Caco-2 (cell line): Measurements from ENCODE around the gene SERPINC1. TPM values are rescaled to one million over a fixed set of nuclear protein-coding genes. Genes with fewer than 3 reads are reported as not detected.

Experiments
- BruUV-seq: library from RNA; stranded (reverse); fragments of 400-500 nt; replicated peaks from 2 replicates; lab custom pipeline; 2021; lab: Mats Ljungman, UMichigan
- CTCF ChIA-PET: fragments of 300-600 bp; sonication (Branson Sonifier 250); formaldehyde crosslinking; loops from one replicate; lab custom pipeline; 2022; ENCODE audit warnings: antibody characterized with exemption; lab: Charles Lee
- POLR2A ChIA-PET: fragments of 300-600 bp; sonication (Branson Sonifier 250); formaldehyde crosslinking; loops from one replicate; lab custom pipeline; 2022; ENCODE audit warnings: antibody characterized with exemption; lab: Charles Lee
- DNase-seq, 2 experiments: peaks; one replicate each; pipeline versions ENCODE4 v3.0.0 to v3.0.0-alpha.2; 2020 to 2022
- H3K27me3 ChIP-seq: replicated peaks from 2 replicates; pipeline ENCODE4 v1.6.0; 2011; ENCODE audit warnings: low read length; ENCODE audit not compliant: control insufficient read depth, insufficient read depth
- H3K36me3 ChIP-seq: 2 replicates; pipeline ENCODE4 v1.5.1; 2011; ENCODE audit warnings: low read length; ENCODE audit not compliant: control insufficient read depth, insufficient read depth
- H3K4me1 ChIP-seq: fragments of 250-450 bp; sonication (Bioruptor Pico); 2 replicates; pipeline ENCODE4 v1.5.1; 2020; ENCODE audit warnings: mild to moderate bottlenecking
- H3K4me3 ChIP-seq: 2 replicates; pipeline ENCODE4 v1.5.1; 2011; ENCODE audit warnings: low read depth, mild to moderate bottlenecking, control low read depth, low read length
- H3K9me3 ChIP-seq: fragments of 250-450 bp; sonication (Bioruptor Pico); 2 replicates; pipeline ENCODE4 v1.5.1; 2020; ENCODE audit warnings: mild to moderate bottlenecking, moderate library complexity
- H3K27ac Mint-ChIP-seq: one replicate; pipeline ENCODE4 v1.8.0; 2022; ENCODE audit warnings: mixed read lengths; ENCODE audit not compliant: unreplicated experiment
- H3K27me3 Mint-ChIP-seq: one replicate; pipeline ENCODE4 v1.8.0; 2022; ENCODE audit warnings: mixed read lengths; ENCODE audit not compliant: insufficient read depth, unreplicated experiment
- H3K36me3 Mint-ChIP-seq: one replicate; pipeline ENCODE4 v1.8.0; 2022; ENCODE audit warnings: mild to moderate bottlenecking, mixed read lengths; ENCODE audit not compliant: insufficient read depth, unreplicated experiment
- H3K4me1 Mint-ChIP-seq: one replicate; pipeline ENCODE4 v1.8.0; 2022; ENCODE audit warnings: low read depth, mixed read lengths; ENCODE audit not compliant: unreplicated experiment
- H3K4me3 Mint-ChIP-seq: one replicate; pipeline ENCODE4 v1.8.0; 2022; ENCODE audit warnings: mild to moderate bottlenecking, moderate library complexity, mixed read lengths; ENCODE audit not compliant: unreplicated experiment
- H3K9me3 Mint-ChIP-seq: one replicate; pipeline ENCODE4 v1.8.0; 2022; ENCODE audit warnings: mixed read lengths; ENCODE audit not compliant: unreplicated experiment
- CTCF ChIP-seq, 2 experiments: fragments of 200-600 bp in 1 of 2; IDR thresholded peaks; 1 replicate in 1 of 2; 2 replicates in 1 of 2; pipeline versions ENCODE4 v1.5.1 to v1.8.0; 2011 to 2022; ENCODE audit warnings: antibody characterized with exemption in 1 of 2, control low read depth in 1 of 2, inconsistent platforms in 1 of 2, low read depth in 1 of 2, low read length in 1 of 2, mild to moderate bottlenecking in 1 of 2, moderate library complexity in 1 of 2; ENCODE audit not compliant: insufficient read depth in 1 of 2, severe bottlenecking in 1 of 2, unreplicated experiment in 1 of 2
- intact Hi-C: fragments of 100-400 bp; cut with micrococcal nuclease; formaldehyde crosslinking; loops from one replicate; pipeline ENCODE4 v1.10.0; 2022; ENCODE audit not compliant: unreplicated experiment
- total RNA-seq: library from RNA; stranded (reverse); gene quantifications from 2 replicates; pipeline ENCODE4 v1.2.3, GENCODE V29; 2022

SERPINC1 gene
- total RNA-seq, 1 experiment from 2014 or later: 0.98 TPM

GRCh38 chr1:173900427-173900826 lies 16.7 kb downstream of the SERPINC1 start:
- no peaks in the 10 kb centered on the region for H3K9me3 Mint-ChIP-seq
- H3K4me3 Mint-ChIP-seq: no peak overlapping the region
- no peak for TF ChIP-seq CTCF (IDR thresholded peaks at IDR 0.05; ENCODE audit: insufficient read depth in 1 of 2, low read depth in 1 of 2, low read length in 1 of 2, severe bottlenecking in 1 of 2, unreplicated experiment in 1 of 2)
- no peaks in the 10 kb centered on the region for H3K36me3 ChIP-seq
- no peak overlapping the region for H3K4me3 ChIP-seq
- H3K4me1 ChIP-seq: no peaks in the 10 kb centered on the region
- no peaks in the 10 kb centered on the region for H3K4me1 Mint-ChIP-seq
- BruUV-seq: no TSS peak
- ChIA-PET CTCF (no interaction called here), POLR2A (no interaction called here)
- intact Hi-C loops: no loop called here
- no peaks in the 10 kb centered on the region for H3K36me3 Mint-ChIP-seq
- no peak for DNase-seq
- no peaks in the 10 kb centered on the region for H3K9me3 ChIP-seq
- H3K27me3 Mint-ChIP-seq: no peaks in the 10 kb centered on the region
- H3K27ac Mint-ChIP-seq: no peak overlapping the region
- no peaks in the 10 kb centered on the region for H3K27me3 ChIP-seq

DNA sequence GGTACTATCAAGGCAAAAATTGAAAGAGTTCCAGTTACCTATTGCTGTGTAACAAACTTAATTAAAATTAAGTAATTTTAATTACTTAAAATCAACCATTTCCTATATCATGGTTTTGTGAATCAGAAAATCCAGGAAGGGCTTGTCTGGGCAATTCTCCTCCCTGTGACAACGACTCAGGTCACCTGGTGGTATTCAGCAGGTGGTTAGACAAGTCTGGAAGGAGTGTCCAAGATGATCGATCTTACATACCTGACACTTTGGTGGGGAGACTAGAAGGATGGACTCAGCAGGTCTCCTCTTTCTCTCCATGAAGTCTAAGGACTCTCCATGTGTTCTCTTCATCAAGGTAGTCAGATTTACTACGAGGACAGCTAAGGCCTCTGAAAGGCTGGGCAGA lies 22.9 kb downstream of the SERPINC1 start:
- Mint-ChIP-seq H3K27ac (no peak overlapping the region), H3K4me1 (no peaks in the 10 kb centered on the region), H3K9me3 (no peaks in the 10 kb centered on the region), H3K27me3 (no peaks in the 10 kb centered on the region), H3K36me3 (no peaks in the 10 kb centered on the region), H3K4me3 (no peak overlapping the region)
- TF ChIP-seq CTCF (IDR thresholded peaks at IDR 0.05; ENCODE audit: insufficient read depth in 1 of 2, low read depth in 1 of 2, low read length in 1 of 2, severe bottlenecking in 1 of 2, unreplicated experiment in 1 of 2): no peak
- ChIA-PET POLR2A (no interaction called here), CTCF (no interaction called here)
- H3K4me1 ChIP-seq: no peaks in the 10 kb centered on the region
- H3K9me3 ChIP-seq: no peaks in the 10 kb centered on the region
- no peak for DNase-seq
- no TSS peak for BruUV-seq
- intact Hi-C loops: no loop called here
- H3K27me3 ChIP-seq: no peaks in the 10 kb centered on the region
- H3K36me3 ChIP-seq: no peaks in the 10 kb centered on the region; the same call in 1 of the 2 replicates
- H3K4me3 ChIP-seq: no peak overlapping the region

GRCh38 chr1:173893611-173894010 lies 23.5 kb downstream of the SERPINC1 start:
- H3K4me3 ChIP-seq: no peak overlapping the region
- Mint-ChIP-seq H3K36me3 (no peaks in the 10 kb centered on the region), H3K4me1 (no peaks in the 10 kb centered on the region), H3K9me3 (no peaks in the 10 kb centered on the region), H3K27me3 (no peaks in the 10 kb centered on the region), H3K4me3 (no peak overlapping the region), H3K27ac (no peak overlapping the region)
- H3K4me1 ChIP-seq: no peaks in the 10 kb centered on the region
- intact Hi-C loops: no loop called here
- no peaks in the 10 kb centered on the region for H3K9me3 ChIP-seq
- DNase-seq: no peak
- no TSS peak for BruUV-seq
- H3K36me3 ChIP-seq: no peaks in the 10 kb centered on the region; the same call in 1 of the 2 replicates
- POLR2A ChIA-PET: no interaction called here
- no peak for TF ChIP-seq CTCF (IDR thresholded peaks at IDR 0.05; ENCODE audit: insufficient read depth in 1 of 2, low read depth in 1 of 2, low read length in 1 of 2, severe bottlenecking in 1 of 2, unreplicated experiment in 1 of 2)
- CTCF ChIA-PET: no interaction called here
- no peaks in the 10 kb centered on the region for H3K27me3 ChIP-seq
